Measurements from ENCODE around the gene RAB28. TPM values are rescaled to one million over a fixed set of nuclear protein-coding genes. Genes with fewer than 3 reads are reported as not detected.

Gene RAB28
- total RNA-seq, 1 experiment from 2014 or later = 10.4 TPM

DNA sequence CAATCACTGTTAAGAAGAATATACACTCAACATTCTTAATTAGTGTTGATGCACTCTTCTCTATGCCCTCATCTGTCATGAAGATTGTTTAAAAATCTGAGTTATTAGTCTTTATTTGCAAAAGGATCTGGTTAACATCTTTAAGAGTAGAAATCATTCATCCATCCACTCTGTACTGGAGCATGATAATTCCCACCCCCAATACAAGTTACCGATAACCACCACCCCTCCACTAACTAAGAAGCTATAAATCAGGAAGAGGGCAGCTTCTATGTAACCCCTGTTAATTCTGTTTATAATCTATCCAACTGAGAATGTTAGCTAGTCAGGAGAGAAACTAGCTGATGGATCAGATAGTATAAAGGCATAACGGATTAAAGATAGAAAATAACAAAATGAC lies 34.5 kb downstream of the RAB28 start:
- BruUV-seq (replicated peaks) = no TSS peak

DNA sequence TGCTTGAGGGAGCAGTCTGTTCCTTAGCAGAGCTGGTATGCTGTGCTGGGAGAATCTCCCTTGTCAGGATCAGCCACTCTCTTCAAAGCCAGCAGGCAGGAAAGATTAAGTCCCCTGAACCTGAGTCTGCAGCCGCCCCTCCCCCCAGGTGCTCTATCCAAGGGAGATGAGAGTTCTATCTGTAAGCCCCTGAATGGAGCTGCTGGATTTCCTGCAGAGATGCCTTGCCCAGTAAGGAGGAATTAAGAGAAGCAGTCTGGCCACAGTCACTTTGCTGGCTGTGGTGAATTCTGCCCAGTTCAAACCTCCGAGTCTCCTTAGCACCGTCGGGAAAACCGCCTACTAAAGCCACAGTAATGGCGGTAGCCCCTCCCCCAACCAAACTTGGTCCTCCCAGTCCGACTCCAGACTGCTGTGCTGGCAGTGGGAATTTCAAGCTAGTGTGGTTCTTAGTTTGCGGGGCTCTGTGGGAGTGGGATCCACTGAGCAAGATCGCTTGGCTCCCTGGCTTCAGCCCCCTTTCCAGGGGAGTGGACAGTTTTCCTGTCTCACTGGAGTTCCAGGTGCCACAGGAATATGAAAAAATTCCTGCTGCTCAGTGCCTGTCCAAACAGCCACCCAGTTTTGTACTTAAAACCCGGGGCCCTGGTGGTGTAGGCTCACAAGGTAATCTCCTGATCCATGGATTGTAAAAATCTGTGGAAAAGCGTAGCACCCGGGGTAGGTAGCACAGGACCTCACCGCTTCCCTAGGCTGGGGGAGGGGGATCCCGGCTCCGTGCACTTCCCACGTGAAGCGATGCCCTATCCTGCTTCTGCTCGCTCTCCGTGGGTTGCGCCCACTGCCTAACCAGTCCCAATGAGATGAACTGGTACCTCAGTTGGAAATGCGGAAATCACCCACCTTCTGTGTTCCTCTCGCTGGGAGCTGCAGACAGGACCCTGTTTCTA lies 38.0 kb downstream of the RAB28 start:
- H3K4me3 ChIP-seq (ENCODE audit: low read length) = no peak overlapping the region
- H3K27me3 ChIP-seq (ENCODE audit: low read length) = no peaks in the 10 kb centered on the region
- no peaks in the 10 kb centered on the region for H3K36me3 ChIP-seq (ENCODE audit: low read depth, low read length)
- no TSS peak for BruUV-seq (replicated peaks)
- H3K4me1 ChIP-seq (ENCODE audit: insufficient read depth, low read length) = no peaks in the 10 kb centered on the region
- H3K9ac ChIP-seq (ENCODE audit: low read length) = no peak overlapping the region
- no peaks in the 10 kb centered on the region for H3K9me2 ChIP-seq (replicated peaks; ENCODE audit: low read length)
- no peaks in the 10 kb centered on the region for H3K9me3 ChIP-seq (ENCODE audit: low read length)
- intact Hi-C loops (cut with micrococcal nuclease) = no loop called here
- no peak overlapping the region for H2AFZ ChIP-seq (ENCODE audit: low read length)
- no peak overlapping the region for H3K27ac ChIP-seq (ENCODE audit: low read length)
- no peaks in the 10 kb centered on the region for H3F3A ChIP-seq (ENCODE audit: low read length, unreplicated experiment)
- DNase-seq = no peak
- no peaks in the 10 kb centered on the region; the same call in 1 of the 2 replicates for H4K20me1 ChIP-seq (ENCODE audit: low read length)
- ChIA-PET POLR2A (ENCODE audit: unreplicated experiment) (no interaction called here), CTCF (no interaction called here)
- no peaks in the 10 kb centered on the region for H3K79me2 ChIP-seq (ENCODE audit: low read length)
- no peak for ATAC-seq
- no peak for TF ChIP-seq EZH2 (IDR thresholded peaks at IDR 0.05; ENCODE audit: low read length, unreplicated experiment)
- TF ChIP-seq EZH2phosphoT487 (IDR thresholded peaks at IDR 0.05; ENCODE audit: borderline replicate concordance, low read length) = no peak
- TF ChIP-seq, protein P1, sequence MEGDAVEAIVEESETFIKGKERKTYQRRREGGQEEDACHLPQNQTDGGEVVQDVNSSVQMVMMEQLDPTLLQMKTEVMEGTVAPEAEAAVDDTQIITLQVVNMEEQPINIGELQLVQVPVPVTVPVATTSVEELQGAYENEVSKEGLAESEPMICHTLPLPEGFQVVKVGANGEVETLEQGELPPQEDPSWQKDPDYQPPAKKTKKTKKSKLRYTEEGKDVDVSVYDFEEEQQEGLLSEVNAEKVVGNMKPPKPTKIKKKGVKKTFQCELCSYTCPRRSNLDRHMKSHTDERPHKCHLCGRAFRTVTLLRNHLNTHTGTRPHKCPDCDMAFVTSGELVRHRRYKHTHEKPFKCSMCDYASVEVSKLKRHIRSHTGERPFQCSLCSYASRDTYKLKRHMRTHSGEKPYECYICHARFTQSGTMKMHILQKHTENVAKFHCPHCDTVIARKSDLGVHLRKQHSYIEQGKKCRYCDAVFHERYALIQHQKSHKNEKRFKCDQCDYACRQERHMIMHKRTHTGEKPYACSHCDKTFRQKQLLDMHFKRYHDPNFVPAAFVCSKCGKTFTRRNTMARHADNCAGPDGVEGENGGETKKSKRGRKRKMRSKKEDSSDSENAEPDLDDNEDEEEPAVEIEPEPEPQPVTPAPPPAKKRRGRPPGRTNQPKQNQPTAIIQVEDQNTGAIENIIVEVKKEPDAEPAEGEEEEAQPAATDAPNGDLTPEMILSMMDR (conservative IDR thresholded peaks at IDR 0.05; ENCODE audit: low read depth, low read length) = no peak
- H3K4me2 ChIP-seq (ENCODE audit: low read length) = no peak overlapping the region

More for the DNA sequence above, 34.5 kb downstream of the RAB28 start:
- no peaks in the 10 kb centered on the region for H3K27me3 ChIP-seq (ENCODE audit: low read length)
- POLR2A ChIA-PET (ENCODE audit: unreplicated experiment) = no interaction called here
- H3K27ac ChIP-seq (ENCODE audit: low read length) = no peak overlapping the region
- no peak for TF ChIP-seq EZH2 (IDR thresholded peaks at IDR 0.05; ENCODE audit: low read length, unreplicated experiment)
- TF ChIP-seq, protein P1 (conservative IDR thresholded peaks at IDR 0.05; ENCODE audit: low read depth, low read length) = no peak
- no peak for TF ChIP-seq EZH2phosphoT487 (IDR thresholded peaks at IDR 0.05; ENCODE audit: borderline replicate concordance, low read length)
- no peaks in the 10 kb centered on the region for H3K4me1 ChIP-seq (ENCODE audit: insufficient read depth, low read length)
- H3K9me2 ChIP-seq (replicated peaks; ENCODE audit: low read length) = no peaks in the 10 kb centered on the region
- H3K36me3 ChIP-seq (ENCODE audit: low read depth, low read length) = no peaks in the 10 kb centered on the region
- CTCF ChIA-PET = no interaction called here
- no peak overlapping the region for H3K4me3 ChIP-seq (ENCODE audit: low read length)
- DNase-seq = no peak
- ATAC-seq = no peak
- no peak overlapping the region for H3K4me2 ChIP-seq (ENCODE audit: low read length)
- H3F3A ChIP-seq (ENCODE audit: low read length, unreplicated experiment) = no peaks in the 10 kb centered on the region
- H3K9me3 ChIP-seq (ENCODE audit: low read length) = no peaks in the 10 kb centered on the region
- H3K79me2 ChIP-seq (ENCODE audit: low read length) = no peaks in the 10 kb centered on the region
- H4K20me1 ChIP-seq (ENCODE audit: low read length) = no peaks in the 10 kb centered on the region; the same call in 1 of the 2 replicates
- H2AFZ ChIP-seq (ENCODE audit: low read length) = no peak overlapping the region
- H3K9ac ChIP-seq (ENCODE audit: low read length) = no peak overlapping the region
- intact Hi-C loops (cut with micrococcal nuclease) = no loop called here

- Histone ChIP-seq H3K9me3 (ENCODE audit: low read length) (no peaks in the 10 kb centered on the region), H3K27ac (ENCODE audit: low read length) (no peak overlapping the region), H3K36me3 (ENCODE audit: low read depth, low read length) (no peaks in the 10 kb centered on the region), H3K4me2 (ENCODE audit: low read length) (no peak overlapping the region), H2AFZ (ENCODE audit: low read length) (no peak overlapping the region), H3K4me3 (ENCODE audit: low read length) (no peak overlapping the region), H3F3A (ENCODE audit: low read length, unreplicated experiment) (no peaks in the 10 kb centered on the region), H3K9ac (ENCODE audit: low read length) (no peak overlapping the region), H3K79me2 (ENCODE audit: low read length) (no peaks in the 10 kb centered on the region), H3K4me1 (ENCODE audit: insufficient read depth, low read length) (no peaks in the 10 kb centered on the region), H4K20me1 (ENCODE audit: low read length) (no peaks in the 10 kb centered on the region), H3K9me2 (replicated peaks; ENCODE audit: low read length) (no peaks in the 10 kb centered on the region), H3K27me3 (ENCODE audit: low read length) (no peaks in the 10 kb centered on the region)
- ChIA-PET CTCF (no interaction called here), POLR2A (ENCODE audit: unreplicated experiment) (no interaction called here)
- DNase-seq (no peak), ATAC-seq (no peak)
- TF ChIP-seq EZH2phosphoT487 (IDR thresholded peaks at IDR 0.05; ENCODE audit: borderline replicate concordance, low read length) = no peak
- TF ChIP-seq, protein P1 (conservative IDR thresholded peaks at IDR 0.05; ENCODE audit: low read depth, low read length) = no peak
- no peak for TF ChIP-seq EZH2 (IDR thresholded peaks at IDR 0.05; ENCODE audit: low read length, unreplicated experiment)
- BruUV-seq (replicated peaks) = no TSS peak
- intact Hi-C loops (cut with micrococcal nuclease) = no loop called here
These were observed 42.6 kb downstream of the RAB28 start for GRCh38 chr4:13441506-13441905.
